SU-DHL-6 (cell line): ENCODE data around the gene CYP2W1.

ENCODE experiments used
- H2AFZ ChIP-seq: fragments of 200-600 bp; sonication (generic); 2 replicates; pipeline ENCODE4 v1.6.1; 2014; ENCODE audit warnings: low read depth, mild to moderate bottlenecking, moderate library complexity, mixed read lengths, antibody characterized with exemption, low read length; ENCODE audit not compliant: severe bottlenecking
- H3F3A ChIP-seq: fragments of 200-600 bp; shearing (Covaris generic); 2 replicates; pipeline ENCODE4 v1.6.0; 2016; ENCODE audit warnings: antibody characterized with exemption, mild to moderate bottlenecking; ENCODE audit not compliant: insufficient read depth
- H3K27ac ChIP-seq: fragments of 200-600 bp; sonication (generic); 2 replicates; pipeline ENCODE4 v1.5.1; 2016; ENCODE audit warnings: low read depth, mild to moderate bottlenecking, low read length, moderate library complexity, mixed read lengths
- H3K27me3 ChIP-seq: fragments of 200-600 bp; sonication (generic), shearing (Covaris generic); 2 replicates; pipeline ENCODE4 v1.6.0; 2014; ENCODE audit warnings: mild to moderate bottlenecking, low read length
- H3K36me3 ChIP-seq: fragments of 200-600 bp; sonication (generic); 2 replicates; pipeline ENCODE4 v1.6.1; 2014; ENCODE audit warnings: mild to moderate bottlenecking, low read length, mixed read lengths
- H3K4me2 ChIP-seq: fragments of 300-600, 200-600 bp; shearing (Covaris generic), sonication (generic); 2 replicates; pipeline ENCODE4 v1.6.0; 2014; ENCODE audit warnings: low read length, low read depth, mild to moderate bottlenecking; ENCODE audit not compliant: poor library complexity, severe bottlenecking
- H3K4me3 ChIP-seq: fragments of 200-600 bp; sonication (generic); 2 replicates; pipeline ENCODE4 v1.5.1; 2014; ENCODE audit warnings: antibody characterized with exemption, low read length, mild to moderate bottlenecking, mixed read lengths; ENCODE audit not compliant: insufficient read depth, poor library complexity, severe bottlenecking
- H3K79me2 ChIP-seq: fragments of 200-600 bp; sonication (generic); 2 replicates; pipeline ENCODE4 v1.6.1; 2014; ENCODE audit warnings: mild to moderate bottlenecking, low read length, moderate library complexity; ENCODE audit not compliant: insufficient read depth
- H3K9ac ChIP-seq: fragments of 200-600 bp; sonication (generic); 2 replicates; pipeline ENCODE4 v1.7.0; 2014; ENCODE audit warnings: mild to moderate bottlenecking, low read length
- H3K9me2 ChIP-seq: fragments of 200-600 bp; sonication (generic); replicated peaks from 2 replicates; pipeline ENCODE4 v1.6.1; 2014; ENCODE audit warnings: low read length; ENCODE audit not compliant: insufficient read depth
- H3K9me3 ChIP-seq: fragments of 200-600 bp; sonication (generic); 2 replicates; pipeline ENCODE4 v1.6.1; 2014; ENCODE audit warnings: low read length, mixed read lengths; ENCODE audit not compliant: insufficient read depth
- H4K20me1 ChIP-seq: fragments of 200-600 bp; sonication (generic); 2 replicates; pipeline ENCODE4 v1.6.1; 2014; ENCODE audit warnings: low read depth, mild to moderate bottlenecking, antibody characterized with exemption, low read length, moderate library complexity, mixed read lengths
- CTCF ChIP-seq: fragments of 200-600 bp; sonication (generic); IDR thresholded peaks from one replicate; pipeline ENCODE4 v1.5.1; 2017; ENCODE audit warnings: antibody characterized with exemption, mild to moderate bottlenecking, low read length, moderate library complexity; ENCODE audit not compliant: insufficient read depth, poor library complexity, severe bottlenecking
- EZH2phosphoT487 ChIP-seq: fragments of 200-600 bp; sonication (generic), shearing (Covaris generic); conservative IDR thresholded peaks from 2 replicates; pipeline ENCODE4 v1.6.1; 2018; ENCODE audit warnings: mild to moderate bottlenecking, antibody characterized with exemption, low read length, moderate library complexity, mixed read lengths

CYP2W1 gene

GRCh38 chr7:944744-945143 is 38.2 kb upstream of the CYP2W1 start:
- Histone ChIP-seq H3K36me3 (no peaks in the 10 kb centered on the region), H4K20me1 (no peaks in the 10 kb centered on the region), H3K27ac (no peak overlapping the region), H3K9me2 (no peaks in the 10 kb centered on the region), H3K4me2 (no peak overlapping the region), H3K9ac (no peak overlapping the region), H3K27me3 (no peaks in the 10 kb centered on the region; the same call in 1 of the 2 replicates), H3K79me2 (no peaks in the 10 kb centered on the region), H2AFZ (no peak overlapping the region), H3K9me3 (peaks cover 8% of the 10 kb centered on the region; the same call in 1 of the 2 replicates), H3K4me3 (no peak overlapping the region), H3F3A (no peaks in the 10 kb centered on the region)
- no peak for TF ChIP-seq CTCF
- no peak for TF ChIP-seq EZH2phosphoT487

GRCh38 chr7:945147-945555 is 37.8 kb upstream of the CYP2W1 start:
- peaks cover 8% of the 10 kb centered on the region; the same call in 1 of the 2 replicates for H3K9me3 ChIP-seq
- no peak overlapping the region for H3K4me3 ChIP-seq
- H4K20me1 ChIP-seq = no peaks in the 10 kb centered on the region
- TF ChIP-seq CTCF (no peak), EZH2phosphoT487 (no peak)
- H3K4me2 ChIP-seq = no peak overlapping the region
- no peaks in the 10 kb centered on the region for H3K9me2 ChIP-seq
- H3K27ac ChIP-seq = no peak overlapping the region
- H3K27me3 ChIP-seq = no peaks in the 10 kb centered on the region; the same call in 1 of the 2 replicates
- H3K36me3 ChIP-seq = no peaks in the 10 kb centered on the region
- no peak overlapping the region for H2AFZ ChIP-seq
- no peak overlapping the region for H3K9ac ChIP-seq
- no peaks in the 10 kb centered on the region for H3K79me2 ChIP-seq
- no peaks in the 10 kb centered on the region for H3F3A ChIP-seq

- Histone ChIP-seq H2AFZ (no peak overlapping the region), H4K20me1 (no peaks in the 10 kb centered on the region), H3K27ac (no peak overlapping the region)
These were observed 37.3 kb upstream of the CYP2W1 start for GRCh38 chr7:945556-946255.

More at GRCh38 chr7:945556-946255, 37.3 kb upstream of the CYP2W1 start:
- H3K4me3 ChIP-seq = no peak overlapping the region
- TF ChIP-seq EZH2phosphoT487 (no peak), CTCF (no peak)
- H3F3A ChIP-seq = no peaks in the 10 kb centered on the region
- no peaks in the 10 kb centered on the region for H3K36me3 ChIP-seq
- no peaks in the 10 kb centered on the region for H3K9me2 ChIP-seq
- H3K4me2 ChIP-seq = no peak overlapping the region
- H3K9ac ChIP-seq = no peak overlapping the region
- no peaks in the 10 kb centered on the region; the same call in 1 of the 2 replicates for H3K27me3 ChIP-seq
- H3K79me2 ChIP-seq = no peaks in the 10 kb centered on the region
- H3K9me3 ChIP-seq = peaks cover 3% of the 10 kb centered on the region; the same call in 1 of the 2 replicates
